Testis (tissue), 3 donors: ENCODE data around the gene EDAR. TPM values are rescaled to one million over a fixed set of nuclear protein-coding genes. Genes with fewer than 3 reads are reported as not detected.

Experiments
- DNase-seq: peaks from one replicate; pipeline ENCODE4 v3.0.0-alpha.2; 2019
- H3K27ac ChIP-seq, 2 donors: fragments of 200-600 bp; sonication (generic); one replicate each; pipeline ENCODE4 v1.5.1; 2019
- H3K27me3 ChIP-seq: fragments of 200-600 bp; sonication (generic); one replicate; pipeline ENCODE4 v1.5.1; 2019
- H3K36me3 ChIP-seq: fragments of 200-600 bp; sonication (generic); one replicate; pipeline ENCODE4 v1.5.1; 2017; ENCODE audit warnings: low read depth; ENCODE audit errors: missing control alignments
- H3K4me1 ChIP-seq: fragments of 200-600 bp; sonication (generic); one replicate; pipeline ENCODE4 v1.5.1; 2019
- H3K4me3 ChIP-seq, 2 donors: fragments of 200-600 bp; sonication (generic); one replicate each; pipeline ENCODE4 v1.5.1; 2017 to 2019
- H3K9me3 ChIP-seq: fragments of 200-600 bp; sonication (generic); one replicate; pipeline ENCODE4 v1.5.1; 2017
- CTCF ChIP-seq, 3 experiments: fragments of 450-650 bp in 2 of 3; fragments of 200-600 bp in 1 of 3; sonication (generic) in 1 of 3; IDR thresholded peaks; one replicate each; pipeline ENCODE4 v1.5.1; 2016 to 2019; ENCODE audit warnings: antibody characterized with exemption in 3 of 3, mild to moderate bottlenecking in 2 of 3, moderate library complexity in 1 of 3
- POLR2A ChIP-seq: fragments of 450-650 bp; IDR thresholded peaks from one replicate; pipeline ENCODE4 v1.6.1; 2017; ENCODE audit warnings: antibody characterized with exemption, mild to moderate bottlenecking, moderate library complexity
- WGBS, 2 donors: methylation state at CpG; one replicate each; pipeline ENCODE4 v1.1.5; 2018; 5-methylcytosine and 5-hydroxymethylcytosine counted together
- intact Hi-C: fragments of 100-400 bp; cut with DNase I; formaldehyde crosslinking; loops from one replicate; pipeline ENCODE4 v1.15.1; 2023; ENCODE audit warnings: low total_unique reads
- polyA plus RNA-seq: library from polyadenylated mRNA; stranded (reverse); fragments of 350-450 nt; fragmentation: Illumina TruSeq; extraction: RNeasy Lipid Tissue Mini Kit (QIAGEN cat#74804); gene quantifications from one replicate; pipeline ENCODE4 v1.2.3, GENCODE V29; 2014; ENCODE audit warnings: low read depth, low replicate concordance; ENCODE audit not compliant: insufficient read depth
- total RNA-seq, 2 donors: library from RNA; depleted of rRNA; stranded (reverse); fragments of >200 nt; gene quantifications; one replicate each; pipeline ENCODE4 v1.2.3, GENCODE V29; 2016

Gene EDAR
- total and polyA plus RNA-seq, 3 donors from 2014 or later: 0.30 to 0.74 (median 0.39) TPM

- intact Hi-C loops: no loop called here
- no peak overlapping the region for H3K27ac ChIP-seq
- H3K4me1 ChIP-seq: no peaks in the 10 kb centered on the region
- no peaks in the 10 kb centered on the region for H3K36me3 ChIP-seq
- no peak for DNase-seq
- H3K9me3 ChIP-seq: no peaks in the 10 kb centered on the region
- TF ChIP-seq CTCF (IDR thresholded peaks at IDR 0.05): no peak
- TF ChIP-seq POLR2A: no peak
- WGBS, 2 donors: 75 to 85% methylated on average over 5 of the region's 5 CpGs
- H3K4me3 ChIP-seq: no peak overlapping the region
- H3K27me3 ChIP-seq: no peaks in the 10 kb centered on the region
Measured at GRCh38 chr2:109017017-109017416, 28.0 kb upstream of the EDAR start.

- Histone ChIP-seq H3K27me3 (no peaks in the 10 kb centered on the region), H3K27ac (no peak overlapping the region), H3K36me3 (no peaks in the 10 kb centered on the region), H3K4me1 (no peaks in the 10 kb centered on the region), H3K9me3 (no peaks in the 10 kb centered on the region), H3K4me3 (no peak overlapping the region)
- intact Hi-C loops: no loop called here
- DNase-seq: no peak
- 86 to 93% methylated on average over 11 of the region's 11 CpGs for WGBS, 2 donors
- TF ChIP-seq CTCF (IDR thresholded peaks at IDR 0.05) (no peak), POLR2A (no peak)
Measured at GRCh38 chr2:109016376-109016775, 27.4 kb upstream of the EDAR start.

- Histone ChIP-seq H3K4me1 (no peaks in the 10 kb centered on the region), H3K9me3 (no peaks in the 10 kb centered on the region), H3K4me3 (no peak overlapping the region), H3K36me3 (no peaks in the 10 kb centered on the region), H3K27me3 (no peaks in the 10 kb centered on the region), H3K27ac (no peak overlapping the region)
- intact Hi-C loops: no loop called here
- 73 to 80% methylated on average over 8 of the region's 8 CpGs for WGBS, 2 donors
- TF ChIP-seq CTCF (IDR thresholded peaks at IDR 0.05) (no peak), POLR2A (no peak)
- DNase-seq: no peak
Measured at GRCh38 chr2:109014476-109014875, 25.5 kb upstream of the EDAR start.

GRCh38 chr2:109013051-109013450 is 24.0 kb upstream of the EDAR start:
- Histone ChIP-seq H3K27me3 (no peaks in the 10 kb centered on the region), H3K9me3 (no peaks in the 10 kb centered on the region), H3K4me1 (no peaks in the 10 kb centered on the region), H3K4me3 (no peak overlapping the region), H3K36me3 (no peaks in the 10 kb centered on the region), H3K27ac (no peak overlapping the region)
- TF ChIP-seq POLR2A (no peak), CTCF (IDR thresholded peaks at IDR 0.05) (no peak)
- intact Hi-C loops: no loop called here
- DNase-seq: no peak
- 85 to 94% methylated on average over 5 of the region's 5 CpGs for WGBS, 2 donors

GRCh38 chr2:109009920-109010610 is 21.0 kb upstream of the EDAR start:
- intact Hi-C loops: no loop called here
- no peaks in the 10 kb centered on the region for H3K27me3 ChIP-seq
- H3K36me3 ChIP-seq: no peaks in the 10 kb centered on the region
- DNase-seq: no peak
- no peak overlapping the region for H3K27ac ChIP-seq
- no peaks in the 10 kb centered on the region for H3K9me3 ChIP-seq
- TF ChIP-seq CTCF (IDR thresholded peaks at IDR 0.05) (no peak), POLR2A (no peak)
- H3K4me1 ChIP-seq: no peaks in the 10 kb centered on the region
- H3K4me3 ChIP-seq: no peak overlapping the region
- 74 to 80% methylated on average over 9 of the region's 9 CpGs for WGBS, 2 donors
